Neuron (in vitro differentiated cells): ENCODE data around the gene HRK.

Source experiments
- H2AFZ ChIP-seq: one replicate; pipeline ENCODE4 v1.6.1; 2013; ENCODE audit warnings: low read depth, mild to moderate bottlenecking, inconsistent platforms, low read length, moderate library complexity
- H3K27me3 ChIP-seq: one replicate; pipeline ENCODE4 v1.6.1; 2013; ENCODE audit warnings: low read length; ENCODE audit not compliant: insufficient read depth
- H3K36me3 ChIP-seq: one replicate; pipeline ENCODE4 v1.6.1; 2013; ENCODE audit warnings: low read length; ENCODE audit not compliant: insufficient read depth
- H3K4me1 ChIP-seq: one replicate; pipeline ENCODE4 v1.6.1; 2013; ENCODE audit warnings: low read length; ENCODE audit not compliant: insufficient read depth
- H3K4me3 ChIP-seq: 2 replicates; pipeline ENCODE4 v1.5.1; 2013; ENCODE audit warnings: mild to moderate bottlenecking, low read length, moderate library complexity
- H3K9me3 ChIP-seq: one replicate; pipeline ENCODE4 v1.6.1; 2013; ENCODE audit warnings: low read length

HRK gene

DNA sequence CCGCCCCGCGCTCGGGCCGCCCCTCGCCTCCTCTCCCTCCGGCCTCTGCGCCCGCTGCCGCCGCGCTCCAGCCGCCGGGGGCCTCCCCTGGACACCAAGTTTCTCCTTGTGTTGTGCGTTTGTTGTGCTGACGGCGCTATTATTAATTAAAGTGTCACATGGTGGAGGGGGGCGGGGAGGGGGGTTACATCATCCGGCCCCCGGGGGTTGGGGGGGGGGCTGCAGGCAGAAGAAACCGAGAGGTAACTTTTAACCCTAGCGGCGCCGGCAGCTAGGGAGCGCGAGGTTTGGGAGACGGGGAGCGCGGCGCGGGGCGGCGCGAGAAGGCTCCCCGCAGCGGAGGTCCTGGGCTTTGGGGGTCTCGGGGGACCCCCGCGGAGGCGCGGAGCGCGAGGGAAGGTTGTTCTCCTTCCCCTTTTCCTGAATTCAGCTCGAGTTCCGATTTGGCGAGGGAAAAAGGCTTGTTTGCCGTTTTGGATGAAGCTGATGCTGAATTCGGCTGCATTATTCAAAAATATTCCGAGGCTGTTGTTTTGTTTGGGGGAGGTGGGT lies at the start of gene HRK:
HRK (minus strand) TSS at position 117 of the 552 bp plus-strand sequence. CDS start 134 bp downstream, outside the sequence.
- peak within 1 kb of the TSS; percentile 50 for H3K4me3 ChIP-seq
- peaks cover 61% of the 10 kb centered on the region for H3K27me3 ChIP-seq
- H3K9me3 ChIP-seq: no peaks in the 10 kb centered on the region
- H3K36me3 ChIP-seq: no peaks in the 10 kb centered on the region
- peak within 1 kb of the TSS; percentile 68 for H2AFZ ChIP-seq
- peaks cover 40% of the 10 kb centered on the region for H3K4me1 ChIP-seq

DNA sequence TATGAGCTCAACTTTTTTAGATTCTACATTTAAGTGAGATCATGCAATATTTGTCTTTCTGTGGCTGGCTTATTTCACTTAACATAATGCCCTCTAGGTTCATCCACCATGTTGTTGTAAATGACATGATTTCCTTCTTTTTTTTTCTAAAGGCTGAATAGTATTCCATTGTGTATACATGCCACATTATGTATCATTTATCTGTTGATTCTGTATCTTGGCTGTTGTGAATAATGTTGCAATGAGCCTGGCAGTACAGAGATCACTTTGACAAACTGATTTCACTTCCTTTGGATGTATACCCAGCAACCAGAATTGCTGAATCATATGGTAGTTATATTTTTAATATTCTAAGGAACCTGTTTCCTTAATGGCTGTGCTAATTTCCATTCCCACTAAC lies 48.6 kb upstream of the HRK start:
- H3K36me3 ChIP-seq: peaks cover 26% of the 10 kb centered on the region
- H3K27me3 ChIP-seq: no peaks in the 10 kb centered on the region
- H3K4me3 ChIP-seq: no peak overlapping the region

DNA sequence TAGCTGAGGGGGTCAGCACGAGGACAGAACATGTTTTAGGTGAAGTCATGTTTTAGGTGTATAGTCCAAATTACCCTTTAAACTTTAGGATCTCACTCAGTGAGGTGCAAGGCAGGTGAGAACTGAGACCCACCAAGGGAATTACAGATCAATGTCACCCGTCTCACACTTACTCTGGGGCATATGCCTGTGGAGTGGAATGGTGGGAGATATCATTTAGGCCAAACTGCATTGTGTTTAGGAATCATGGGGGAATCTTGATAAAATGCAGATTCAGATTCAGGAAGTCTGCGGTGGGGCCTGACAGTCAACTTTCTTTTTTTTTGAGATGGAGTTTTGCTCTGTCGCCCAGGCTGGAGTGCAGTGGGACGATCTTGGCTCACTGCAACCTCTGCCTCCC lies 47.3 kb upstream of the HRK start:
- peaks cover 23% of the 10 kb centered on the region for H3K36me3 ChIP-seq

More for the DNA sequence above, 48.6 kb upstream of the HRK start:
- Histone ChIP-seq H3K9me3 (no peaks in the 10 kb centered on the region), H2AFZ (no peak overlapping the region), H3K4me1 (no peaks in the 10 kb centered on the region)

DNA sequence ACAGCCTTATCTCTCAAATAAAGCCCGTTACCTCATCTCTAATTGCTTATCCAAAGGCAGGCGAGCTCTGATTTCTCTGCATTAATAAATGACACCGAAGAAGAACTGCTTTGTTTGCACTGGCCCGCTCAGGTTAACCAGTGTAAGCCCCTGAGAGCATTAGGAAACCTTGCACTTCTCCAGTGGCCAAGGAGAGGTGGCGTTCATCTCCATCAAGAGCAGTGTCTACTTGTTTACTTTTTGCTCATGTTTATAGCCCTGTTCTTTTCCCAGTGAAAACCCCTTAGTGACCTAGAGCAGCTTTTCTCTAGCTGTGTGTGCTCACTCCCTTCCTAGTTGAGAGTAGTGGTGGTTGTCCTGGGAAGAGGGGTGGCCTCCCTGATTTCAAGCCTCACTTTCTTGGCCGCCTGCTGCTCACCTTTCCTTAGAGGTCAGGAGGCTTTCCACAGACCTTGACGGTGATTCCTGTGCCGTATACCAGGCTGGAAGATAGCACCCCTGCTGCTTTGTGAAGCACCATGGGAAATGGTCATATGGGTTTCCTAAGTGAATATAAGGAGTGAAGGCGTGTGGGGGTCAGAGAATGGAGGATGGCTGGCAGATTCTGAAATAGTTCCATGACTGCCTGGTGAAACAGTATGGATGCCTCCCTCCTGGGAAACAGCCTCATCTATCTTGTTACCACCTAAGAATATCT lies 46.2 kb upstream of the HRK start:
- H3K27me3 ChIP-seq: no peaks in the 10 kb centered on the region
- no peaks in the 10 kb centered on the region for H3K9me3 ChIP-seq
- H2AFZ ChIP-seq: no peak overlapping the region
- H3K36me3 ChIP-seq: peaks cover 19% of the 10 kb centered on the region
- no peak overlapping the region for H3K4me3 ChIP-seq
- no peaks in the 10 kb centered on the region for H3K4me1 ChIP-seq

More for the DNA sequence above, 47.3 kb upstream of the HRK start:
- H2AFZ ChIP-seq: no peak overlapping the region
- H3K4me1 ChIP-seq: no peaks in the 10 kb centered on the region
- no peaks in the 10 kb centered on the region for H3K9me3 ChIP-seq
- no peak overlapping the region for H3K4me3 ChIP-seq
- no peaks in the 10 kb centered on the region for H3K27me3 ChIP-seq

GRCh38 chr12:116926283-116927243 lies 45.3 kb upstream of the HRK start:
- no peaks in the 10 kb centered on the region for H3K9me3 ChIP-seq
- H3K27me3 ChIP-seq: no peaks in the 10 kb centered on the region
- no peak overlapping the region for H2AFZ ChIP-seq
- H3K4me1 ChIP-seq: no peaks in the 10 kb centered on the region
- H3K4me3 ChIP-seq: no peak overlapping the region
- H3K36me3 ChIP-seq: peaks cover 19% of the 10 kb centered on the region

- Histone ChIP-seq H3K4me3 (no peak overlapping the region), H3K9me3 (no peaks in the 10 kb centered on the region), H3K4me1 (no peaks in the 10 kb centered on the region), H3K27me3 (no peaks in the 10 kb centered on the region), H3K36me3 (peaks cover 24% of the 10 kb centered on the region), H2AFZ (no peak overlapping the region)
These were observed 43.6 kb upstream of the HRK start for GRCh38 chr12:116924558-116925453.

DNA sequence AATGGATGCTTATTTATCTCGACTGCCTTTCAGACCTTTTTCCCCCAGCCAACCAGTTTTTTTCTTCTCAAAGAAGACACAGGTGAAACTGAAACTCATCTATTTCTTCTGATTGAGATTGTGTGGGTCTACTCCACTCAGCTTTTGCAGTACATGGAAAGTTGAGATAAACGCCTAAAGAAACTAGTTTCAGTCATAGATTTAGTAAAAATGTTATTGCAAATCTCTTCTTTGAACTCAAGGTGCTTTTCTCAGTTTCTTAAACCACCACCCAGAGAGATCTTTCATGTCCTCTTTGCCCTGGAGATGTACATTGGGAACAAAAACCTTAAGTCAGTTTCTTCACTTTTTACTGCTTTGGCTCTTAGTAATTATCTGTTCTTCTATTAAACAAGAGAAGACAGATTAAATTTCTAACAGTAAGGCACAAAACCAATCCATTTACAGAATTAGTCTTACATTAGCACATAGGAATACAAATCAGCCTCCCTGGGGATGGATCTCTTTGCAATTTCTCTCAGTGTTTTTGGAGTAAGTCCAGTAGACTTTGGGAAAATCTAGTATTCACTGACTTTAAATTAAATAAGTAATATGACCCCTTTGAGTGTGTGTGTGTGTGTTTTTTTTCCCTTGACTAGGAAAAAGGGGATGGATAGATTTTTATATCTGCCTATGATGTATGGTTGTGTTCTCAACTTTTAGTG lies 41.1 kb upstream of the HRK start:
- no peaks in the 10 kb centered on the region for H3K27me3 ChIP-seq
- H3K4me3 ChIP-seq: no peak overlapping the region
- no peaks in the 10 kb centered on the region for H3K9me3 ChIP-seq
- H3K4me1 ChIP-seq: no peaks in the 10 kb centered on the region
- peaks cover 12% of the 10 kb centered on the region for H3K36me3 ChIP-seq
- no peak overlapping the region for H2AFZ ChIP-seq

DNA sequence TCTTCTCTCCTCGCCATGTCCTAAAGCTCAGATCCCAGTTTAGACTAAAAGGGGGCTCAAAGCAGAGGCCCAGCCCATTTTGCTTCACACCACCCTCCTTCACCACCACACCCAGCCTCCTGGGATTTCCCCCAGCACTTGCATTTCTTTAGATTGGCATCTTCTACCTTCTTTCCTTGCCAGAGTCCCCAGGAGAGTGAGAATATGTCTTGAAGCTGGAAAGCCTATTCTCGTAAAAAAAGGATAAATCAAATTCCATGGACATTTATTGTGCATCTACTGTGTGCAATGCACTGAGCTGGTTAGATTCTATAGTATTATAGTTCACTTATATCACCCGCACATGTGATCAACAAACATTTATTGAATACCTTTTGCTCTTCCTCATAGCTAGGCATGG lies 39.7 kb upstream of the HRK start:
- Histone ChIP-seq H3K36me3 (peaks cover 11% of the 10 kb centered on the region), H3K4me3 (no peak overlapping the region), H3K9me3 (no peaks in the 10 kb centered on the region), H3K4me1 (no peaks in the 10 kb centered on the region), H2AFZ (no peak overlapping the region), H3K27me3 (no peaks in the 10 kb centered on the region)

DNA sequence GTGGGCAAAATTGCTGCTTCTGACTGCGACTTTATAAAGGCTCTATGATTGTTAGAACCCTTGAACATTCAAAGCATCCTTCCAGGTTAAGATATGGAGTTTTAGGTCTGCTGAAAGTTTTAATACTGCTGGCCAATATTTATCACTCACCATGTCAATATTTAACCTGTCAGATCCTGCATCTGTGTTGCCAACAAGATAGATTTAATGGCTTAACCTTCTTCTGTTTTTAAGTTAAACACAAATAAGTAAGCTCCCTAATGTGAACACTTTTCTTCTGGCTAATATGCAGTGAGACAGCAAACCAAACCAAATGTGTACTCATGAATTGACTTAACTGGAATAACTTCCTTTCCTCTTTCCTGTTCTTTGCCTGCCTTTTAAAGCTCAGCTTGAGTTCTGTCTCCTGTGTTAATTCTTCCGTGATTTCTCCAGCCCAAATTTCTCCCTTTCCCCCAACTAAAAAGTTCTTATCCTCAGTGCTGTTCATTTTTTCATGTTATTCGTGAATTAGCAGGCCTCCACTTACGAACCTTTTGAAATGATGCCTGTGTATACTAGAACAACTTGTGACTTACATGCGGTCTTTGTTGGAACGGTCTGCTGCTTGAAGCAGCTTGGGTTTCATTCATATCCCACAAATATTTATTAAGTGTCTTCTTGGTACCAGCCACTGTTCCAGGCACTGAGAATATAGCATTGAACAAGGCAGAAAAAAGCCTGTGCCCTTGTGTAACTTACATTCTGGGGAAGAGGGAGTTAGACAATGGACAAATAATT lies 38.7 kb upstream of the HRK start:
- no peak overlapping the region for H3K4me3 ChIP-seq
- no peaks in the 10 kb centered on the region for H3K4me1 ChIP-seq
- no peak overlapping the region for H2AFZ ChIP-seq
- no peaks in the 10 kb centered on the region for H3K27me3 ChIP-seq
- peaks cover 11% of the 10 kb centered on the region for H3K36me3 ChIP-seq
- H3K9me3 ChIP-seq: no peaks in the 10 kb centered on the region

- Histone ChIP-seq H3K4me3 (no peak overlapping the region), H3K27me3 (no peaks in the 10 kb centered on the region), H3K36me3 (peaks cover 11% of the 10 kb centered on the region), H3K9me3 (no peaks in the 10 kb centered on the region), H2AFZ (no peak overlapping the region), H3K4me1 (no peaks in the 10 kb centered on the region)
These were observed 38.0 kb upstream of the HRK start for GRCh38 chr12:116919247-116919661.

GRCh38 chr12:116918464-116918863 lies 37.2 kb upstream of the HRK start:
- Histone ChIP-seq H2AFZ (no peak overlapping the region), H3K4me1 (no peaks in the 10 kb centered on the region), H3K27me3 (no peaks in the 10 kb centered on the region), H3K36me3 (peaks cover 11% of the 10 kb centered on the region), H3K4me3 (no peak overlapping the region), H3K9me3 (no peaks in the 10 kb centered on the region)
